ENCODE measurements around the gene ST6GALNAC5. TPM values are rescaled to one million over a fixed set of nuclear protein-coding genes. Genes with fewer than 3 reads are reported as not detected.

The ST6GALNAC5 gene
- total RNA-seq, 3 donors from 2014 or later (not counting 1 experiment from before 2014, with no cell fraction given) = not detected

DNA sequence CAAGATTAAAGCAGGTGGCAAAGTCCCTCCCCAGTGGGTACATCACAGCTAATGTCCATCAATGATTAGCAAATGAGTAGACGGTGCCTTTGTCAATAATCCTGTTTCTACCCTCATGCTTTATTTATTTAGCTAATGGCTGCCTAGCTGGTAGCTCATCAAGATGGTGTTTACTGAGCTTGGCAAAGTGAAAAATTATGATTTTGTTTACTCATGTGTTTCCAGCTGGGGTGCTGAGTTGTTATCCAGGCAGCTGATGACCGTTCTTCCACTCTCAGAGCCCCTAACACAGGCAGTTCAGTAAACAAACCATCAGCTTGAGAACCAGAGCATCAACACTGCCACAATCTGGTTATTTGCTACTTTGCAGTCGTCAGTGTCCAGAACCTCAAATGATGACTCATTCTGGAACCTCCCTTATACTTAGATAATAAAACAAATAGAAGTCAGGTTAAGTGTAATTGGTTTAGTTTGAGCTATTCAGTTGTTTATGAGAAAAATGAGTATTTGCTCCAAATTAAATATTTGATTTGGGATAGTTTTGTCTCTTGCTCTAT, 163.9 kb downstream of the ST6GALNAC5 start:
- Mint-ChIP-seq H3K27ac (no peak overlapping the region), H3K4me3 (no peak overlapping the region), H3K4me1 (no peaks in the 10 kb centered on the region), H3K27me3 (ENCODE audit: low read depth in 2 of 2) (peaks cover 0 to 5% of the 10 kb centered on the region in 2 donors), H3K9me3 (no peaks in the 10 kb centered on the region), H3K36me3 (no peaks in the 10 kb centered on the region)
- intact Hi-C loops (cut with micrococcal nuclease) = no loop called here
- no peak for ATAC-seq
- Histone ChIP-seq H3K9me3 (ENCODE audit: control insufficient read depth, insufficient read depth, low read length) (no peaks in the 10 kb centered on the region), H3K27me3 (ENCODE audit: control insufficient read depth, insufficient read depth, low read length) (no peaks in the 10 kb centered on the region), H3K4me1 (ENCODE audit: control insufficient read depth, insufficient read depth, low read length) (no peaks in the 10 kb centered on the region), H3K4me3 (ENCODE audit: low read length) (no peak overlapping the region), H3K36me3 (ENCODE audit: control insufficient read depth, insufficient read depth, low read length) (no peaks in the 10 kb centered on the region), H3K27ac (ENCODE audit: low read length) (no peak overlapping the region)
- DNase-seq = no peak
- WGBS (ENCODE audit: insufficient coverage) = 85% methylated on average over 2 of the region's 3 CpGs
- TF ChIP-seq, protein P1, sequence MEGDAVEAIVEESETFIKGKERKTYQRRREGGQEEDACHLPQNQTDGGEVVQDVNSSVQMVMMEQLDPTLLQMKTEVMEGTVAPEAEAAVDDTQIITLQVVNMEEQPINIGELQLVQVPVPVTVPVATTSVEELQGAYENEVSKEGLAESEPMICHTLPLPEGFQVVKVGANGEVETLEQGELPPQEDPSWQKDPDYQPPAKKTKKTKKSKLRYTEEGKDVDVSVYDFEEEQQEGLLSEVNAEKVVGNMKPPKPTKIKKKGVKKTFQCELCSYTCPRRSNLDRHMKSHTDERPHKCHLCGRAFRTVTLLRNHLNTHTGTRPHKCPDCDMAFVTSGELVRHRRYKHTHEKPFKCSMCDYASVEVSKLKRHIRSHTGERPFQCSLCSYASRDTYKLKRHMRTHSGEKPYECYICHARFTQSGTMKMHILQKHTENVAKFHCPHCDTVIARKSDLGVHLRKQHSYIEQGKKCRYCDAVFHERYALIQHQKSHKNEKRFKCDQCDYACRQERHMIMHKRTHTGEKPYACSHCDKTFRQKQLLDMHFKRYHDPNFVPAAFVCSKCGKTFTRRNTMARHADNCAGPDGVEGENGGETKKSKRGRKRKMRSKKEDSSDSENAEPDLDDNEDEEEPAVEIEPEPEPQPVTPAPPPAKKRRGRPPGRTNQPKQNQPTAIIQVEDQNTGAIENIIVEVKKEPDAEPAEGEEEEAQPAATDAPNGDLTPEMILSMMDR (IDR thresholded peaks at IDR 0.05) = no peak

DNA sequence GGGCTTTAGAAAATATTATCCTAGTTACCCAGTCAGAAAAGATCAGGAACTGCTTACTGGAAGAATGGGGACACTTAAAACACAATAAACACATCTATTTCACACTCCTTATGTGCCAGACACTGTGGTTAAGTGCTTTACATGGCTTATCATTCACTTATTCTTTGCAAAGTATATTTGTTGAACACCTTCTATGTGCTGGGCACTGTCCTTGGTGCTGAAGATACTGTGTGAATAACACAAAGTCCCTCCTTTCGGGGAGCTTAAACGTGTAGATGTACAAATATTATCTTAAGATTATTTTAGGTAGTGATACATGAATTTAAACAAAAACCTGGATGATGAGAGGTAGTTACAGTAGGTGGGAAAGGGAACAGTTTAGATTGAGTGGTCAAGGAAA, 169.3 kb downstream of the ST6GALNAC5 start:
- no peaks in the 10 kb centered on the region for H3K4me1 ChIP-seq (ENCODE audit: control insufficient read depth, insufficient read depth, low read length)
- Mint-ChIP-seq H3K27me3 (ENCODE audit: low read depth in 2 of 2) (peaks cover 0 to 18% of the 10 kb centered on the region in 2 donors), H3K27ac (no peak overlapping the region), H3K4me1 (no peaks in the 10 kb centered on the region), H3K9me3 (peaks cover 5 to 7% of the 10 kb centered on the region in 2 donors), H3K4me3 (no peak overlapping the region), H3K36me3 (no peaks in the 10 kb centered on the region)
- ATAC-seq (no peak), DNase-seq (no peak)
- 76% methylated on average over 2 of the region's 2 CpGs for WGBS (ENCODE audit: insufficient coverage)
- H3K9me3 ChIP-seq (ENCODE audit: control insufficient read depth, insufficient read depth, low read length) = no peaks in the 10 kb centered on the region
- H3K4me3 ChIP-seq (ENCODE audit: low read length) = no peak overlapping the region
- intact Hi-C loops (cut with micrococcal nuclease) = no loop called here
- no peaks in the 10 kb centered on the region for H3K27me3 ChIP-seq (ENCODE audit: control insufficient read depth, insufficient read depth, low read length)
- H3K27ac ChIP-seq (ENCODE audit: low read length) = no peak overlapping the region
- H3K36me3 ChIP-seq (ENCODE audit: control insufficient read depth, insufficient read depth, low read length) = no peaks in the 10 kb centered on the region
- TF ChIP-seq, protein P1 (IDR thresholded peaks at IDR 0.05) = no peak

DNA sequence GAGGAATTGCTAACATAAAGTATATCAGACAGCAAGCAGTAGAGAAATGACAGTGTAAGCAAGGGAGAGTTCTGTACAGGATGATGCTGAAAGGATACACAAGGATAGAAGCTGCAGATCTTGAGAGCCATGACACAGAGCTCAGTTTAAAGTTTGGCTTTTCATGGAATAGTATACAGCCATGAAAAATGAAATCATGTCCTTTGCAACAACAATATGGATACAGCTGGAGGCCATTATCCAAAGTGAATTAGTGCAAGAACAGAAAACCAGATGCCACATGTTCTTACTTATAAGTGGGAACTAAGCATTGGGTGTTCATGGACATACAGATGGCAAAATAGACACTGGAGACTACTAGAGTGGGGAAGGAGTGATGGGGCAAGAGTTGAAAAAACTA, 169.8 kb downstream of the ST6GALNAC5 start:
- H3K4me3 ChIP-seq (ENCODE audit: low read length) = no peak overlapping the region
- ATAC-seq (no peak), DNase-seq (no peak)
- no peaks in the 10 kb centered on the region for H3K27me3 ChIP-seq (ENCODE audit: control insufficient read depth, insufficient read depth, low read length)
- H3K36me3 ChIP-seq (ENCODE audit: control insufficient read depth, insufficient read depth, low read length) = no peaks in the 10 kb centered on the region
- no peaks in the 10 kb centered on the region for H3K9me3 ChIP-seq (ENCODE audit: control insufficient read depth, insufficient read depth, low read length)
- Mint-ChIP-seq H3K27me3 (ENCODE audit: low read depth in 2 of 2) (peaks cover 0 to 18% of the 10 kb centered on the region in 2 donors), H3K9me3 (peaks cover 5 to 7% of the 10 kb centered on the region in 2 donors), H3K4me3 (no peak overlapping the region), H3K4me1 (no peaks in the 10 kb centered on the region), H3K27ac (no peak overlapping the region), H3K36me3 (no peaks in the 10 kb centered on the region)
- TF ChIP-seq, protein P1 (IDR thresholded peaks at IDR 0.05) = no peak
- intact Hi-C loops (cut with micrococcal nuclease) = no loop called here
- H3K4me1 ChIP-seq (ENCODE audit: control insufficient read depth, insufficient read depth, low read length) = no peaks in the 10 kb centered on the region
- H3K27ac ChIP-seq (ENCODE audit: low read length) = no peak overlapping the region

DNA sequence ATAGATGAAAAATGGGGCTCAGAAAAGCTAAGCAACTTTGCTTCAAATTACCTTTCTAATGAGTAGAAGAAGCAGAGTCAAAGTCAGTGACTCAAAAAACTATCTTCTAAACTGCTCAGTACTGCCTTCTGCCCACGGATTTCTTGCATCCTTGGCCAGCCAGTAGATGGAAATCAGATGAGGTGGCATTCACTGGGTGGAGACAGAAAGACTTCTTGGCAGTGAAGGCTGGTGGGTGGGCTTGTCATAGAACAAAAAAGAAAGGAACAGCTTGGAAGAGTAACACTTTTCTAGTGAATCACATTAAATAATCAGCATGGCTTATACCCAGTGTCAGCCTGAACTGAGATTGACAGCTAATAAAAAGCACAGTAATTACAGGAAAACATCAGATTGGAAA, 170.7 kb downstream of the ST6GALNAC5 start:
- H3K27ac ChIP-seq (ENCODE audit: low read length) = no peak overlapping the region
- H3K27me3 Mint-ChIP-seq (ENCODE audit: low read depth in 2 of 2) = peaks cover 0 to 20% of the 10 kb centered on the region in 2 donors
- H3K9me3 Mint-ChIP-seq = peaks cover 5 to 7% of the 10 kb centered on the region in 2 donors
- no peaks in the 10 kb centered on the region for H3K9me3 ChIP-seq (ENCODE audit: control insufficient read depth, insufficient read depth, low read length)
- WGBS (ENCODE audit: insufficient coverage) = 70% methylated on average over 1 of the region's 1 CpG
- no peak overlapping the region for H3K4me3 Mint-ChIP-seq
- H3K27ac Mint-ChIP-seq = no peak overlapping the region
- no peak overlapping the region for H3K4me3 ChIP-seq (ENCODE audit: low read length)
- intact Hi-C loops (cut with micrococcal nuclease) = no loop called here
- no peaks in the 10 kb centered on the region for H3K36me3 ChIP-seq (ENCODE audit: control insufficient read depth, insufficient read depth, low read length)
- H3K27me3 ChIP-seq (ENCODE audit: control insufficient read depth, insufficient read depth, low read length) = no peaks in the 10 kb centered on the region
- ATAC-seq (no peak), DNase-seq (no peak)
- H3K4me1 ChIP-seq (ENCODE audit: control insufficient read depth, insufficient read depth, low read length) = no peaks in the 10 kb centered on the region
- TF ChIP-seq, protein P1 (IDR thresholded peaks at IDR 0.05) = no peak
- no peaks in the 10 kb centered on the region for H3K4me1 Mint-ChIP-seq
- no peaks in the 10 kb centered on the region for H3K36me3 Mint-ChIP-seq
